ENCODE measurements around the gene SMKR1. TPM values are rescaled to one million over a fixed set of nuclear protein-coding genes. Genes with fewer than 3 reads are reported as not detected.
A peak's percentile ranks its signal among the peaks of the same experiment; 100 is the strongest.

The SMKR1 gene
- total and polyA plus RNA-seq, 9 of the 15 experiments (the other 6 are each of a cell fraction or from before 2014, with no cell fraction given), result 0.58 to 1.8 (median 0.93) TPM; not detected in 1

- BruUV-seq (replicated peaks), result no TSS peak
- DNase-seq (ENCODE audit: extremely low read depth in 1 of 4, low spot score in 3 of 4) (no peak), FAIRE-seq (no peak), ATAC-seq (peak; percentile 27; the same call in 1 of the 3 replicates)
- Histone ChIP-seq H3K9ac (ENCODE audit: insufficient read depth in 1 of 2, low read depth in 2 of 2, low read length in 2 of 2) (no peak overlapping the region; a peak in 1 of 4 replicates), H3K9me3 (replicated peaks; ENCODE audit: control insufficient read depth, insufficient read depth, low read depth, low read length) (0 out of 2 replicates have a peak, but pooled peaks cover 2% of the 10 kb centered on the region), H3K4me3 (no peak overlapping the region), H3K27ac (ENCODE audit: extremely low read depth, low read depth, low read length) (no peak overlapping the region), H3K27me3 (ENCODE audit: control insufficient read depth in 2 of 2, insufficient read depth in 2 of 2, low read length in 2 of 2) (peaks cover 36 to 55% of the 10 kb centered on the region in 2 experiments), H3K4me2 (ENCODE audit: insufficient read depth, low read length) (no peak overlapping the region; the same call in 1 of the 2 replicates), H2AFZ (ENCODE audit: low read depth, low read length) (peak overlapping the region; percentile 30; the same call in 1 of the 2 replicates), H4K20me1 (replicated peaks; ENCODE audit: control insufficient read depth, insufficient read depth, low read length) (no peaks in the 10 kb centered on the region), H3K4me1 (replicated peaks in 1 of 2; ENCODE audit: control insufficient read depth in 2 of 2, insufficient read depth in 2 of 2, low read length in 2 of 2) (no peaks in the 10 kb centered on the region), H3K36me3 (ENCODE audit: control insufficient read depth, insufficient read depth, low read length) (no peaks in the 10 kb centered on the region), H3K79me2 (ENCODE audit: control insufficient read depth, insufficient read depth, low read length) (no peaks in the 10 kb centered on the region), H3K9me1 (ENCODE audit: control insufficient read depth, insufficient read depth, low read length) (no peaks in the 10 kb centered on the region)
- in situ Hi-C loops (cut with MboI), result no loop called here
- ChIA-PET CTCF (ENCODE audit: low intra/inter-chr PET ratio) (no interaction called here), POLR2A (interaction anchor here (0.5 kb wide), 1 partner anchor 1929 kb away, joined by 3 read pairs; no protein-coding TSS in a partner anchor)
- intact Hi-C loops (cut with micrococcal nuclease), result no loop called here
- TF ChIP-seq CBX2 (IDR thresholded peaks at IDR 0.05; ENCODE audit: insufficient read depth, low read length, poor library complexity, severe bottlenecking) (peak; percentile 65), CEBPB (tag; IDR thresholded peaks at IDR 0.05) (peak; percentile 27; the same call in 1 of the 2 replicates), HEY1 (CRISPR knock-in tag; IDR thresholded peaks at IDR 0.05; ENCODE audit: borderline replicate concordance) (no peak), OTX1 (CRISPR knock-in tag; IDR thresholded peaks at IDR 0.05) (no peak), ZBTB40 (IDR thresholded peaks at IDR 0.05) (no peak), ZBTB40 (CRISPR knock-in tag; IDR thresholded peaks at IDR 0.05) (peak; percentile 30; the same call in 1 of the 2 replicates)
- 11% methylated on average over 8 of the region's 8 CpGs for WGBS (ENCODE audit: insufficient coverage, low coverage, missing lambda C conversion rate)
Measured at GRCh38 chr7:129512192-129512591, 9.9 kb downstream of the SMKR1 start.
